IMR-90 (cell line): Measurements from ENCODE around the gene STAM.

Experiments
- FOS ChIP-seq: fragments of 150-350 bp; IDR thresholded peaks from 2 replicates; pipeline ENCODE4 v1.6.1; 2016; ENCODE audit warnings: low read depth, low read length
- MAFK ChIP-seq: IDR thresholded peaks from 2 replicates; pipeline ENCODE4 v1.6.1; 2012; ENCODE audit warnings: low read depth, low read length, improper control_type of control experiment
- MXI1 ChIP-seq: IDR thresholded peaks from 2 replicates; pipeline ENCODE4 v1.6.1; 2012; ENCODE audit warnings: low read depth, mild to moderate bottlenecking, low read length, moderate library complexity, borderline replicate concordance
- POLR2A ChIP-seq: IDR thresholded peaks from 2 replicates; pipeline ENCODE4 v1.6.1; 2012; ENCODE audit warnings: mild to moderate bottlenecking, low read depth, low read length
- RAD21 ChIP-seq: IDR thresholded peaks from 2 replicates; pipeline ENCODE4 v1.6.1; 2012; ENCODE audit warnings: low read length, improper control_type of control experiment
- RCOR1 ChIP-seq: IDR thresholded peaks from 2 replicates; pipeline ENCODE4 v1.6.1; 2012; ENCODE audit warnings: mild to moderate bottlenecking, low read length, improper control_type of control experiment; ENCODE audit not compliant: insufficient replicate concordance
- RFX5 ChIP-seq: IDR thresholded peaks from 2 replicates; pipeline ENCODE4 v1.8.0; 2012; ENCODE audit warnings: low read depth, mild to moderate bottlenecking, low read length, moderate library complexity
- SMC3 ChIP-seq: fragments of 150-350 bp; IDR thresholded peaks from 2 replicates; pipeline ENCODE4 v1.6.1; 2016; ENCODE audit warnings: low read depth, mild to moderate bottlenecking, antibody characterized with exemption, low read length, moderate library complexity
- TF ChIP-seq, protein P1 (sequence below): conservative IDR thresholded peaks from 2 replicates; pipeline ENCODE4 v1.5.1; 2012; ENCODE audit warnings: mild to moderate bottlenecking, low read depth, low read length, improper control_type of control experiment
- TF ChIP-seq, protein P2 (sequence below): fragments of 150-350 bp; IDR thresholded peaks from 2 replicates; pipeline ENCODE4 v1.6.1; 2017; ENCODE audit warnings: mild to moderate bottlenecking, antibody characterized with exemption, low read length, low read depth
- TF ChIP-seq, protein P3 (sequence below): fragments of 150-350 bp; IDR thresholded peaks from 2 replicates; pipeline ENCODE4 v1.6.1; 2016; ENCODE audit warnings: low read depth, mild to moderate bottlenecking, low read length, moderate library complexity, borderline replicate concordance

- TF ChIP-seq RAD21 (no peak), MXI1 (no peak), POLR2A (no peak), MAFK (no peak), RCOR1 (no peak), SMC3 (no peak), RFX5 (no peak), FOS (no peak)
- TF ChIP-seq, protein P1, sequence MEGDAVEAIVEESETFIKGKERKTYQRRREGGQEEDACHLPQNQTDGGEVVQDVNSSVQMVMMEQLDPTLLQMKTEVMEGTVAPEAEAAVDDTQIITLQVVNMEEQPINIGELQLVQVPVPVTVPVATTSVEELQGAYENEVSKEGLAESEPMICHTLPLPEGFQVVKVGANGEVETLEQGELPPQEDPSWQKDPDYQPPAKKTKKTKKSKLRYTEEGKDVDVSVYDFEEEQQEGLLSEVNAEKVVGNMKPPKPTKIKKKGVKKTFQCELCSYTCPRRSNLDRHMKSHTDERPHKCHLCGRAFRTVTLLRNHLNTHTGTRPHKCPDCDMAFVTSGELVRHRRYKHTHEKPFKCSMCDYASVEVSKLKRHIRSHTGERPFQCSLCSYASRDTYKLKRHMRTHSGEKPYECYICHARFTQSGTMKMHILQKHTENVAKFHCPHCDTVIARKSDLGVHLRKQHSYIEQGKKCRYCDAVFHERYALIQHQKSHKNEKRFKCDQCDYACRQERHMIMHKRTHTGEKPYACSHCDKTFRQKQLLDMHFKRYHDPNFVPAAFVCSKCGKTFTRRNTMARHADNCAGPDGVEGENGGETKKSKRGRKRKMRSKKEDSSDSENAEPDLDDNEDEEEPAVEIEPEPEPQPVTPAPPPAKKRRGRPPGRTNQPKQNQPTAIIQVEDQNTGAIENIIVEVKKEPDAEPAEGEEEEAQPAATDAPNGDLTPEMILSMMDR, result no peak
- TF ChIP-seq, protein P2, sequence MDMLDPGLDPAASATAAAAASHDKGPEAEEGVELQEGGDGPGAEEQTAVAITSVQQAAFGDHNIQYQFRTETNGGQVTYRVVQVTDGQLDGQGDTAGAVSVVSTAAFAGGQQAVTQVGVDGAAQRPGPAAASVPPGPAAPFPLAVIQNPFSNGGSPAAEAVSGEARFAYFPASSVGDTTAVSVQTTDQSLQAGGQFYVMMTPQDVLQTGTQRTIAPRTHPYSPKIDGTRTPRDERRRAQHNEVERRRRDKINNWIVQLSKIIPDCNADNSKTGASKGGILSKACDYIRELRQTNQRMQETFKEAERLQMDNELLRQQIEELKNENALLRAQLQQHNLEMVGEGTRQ, result no peak
- TF ChIP-seq, protein P3, sequence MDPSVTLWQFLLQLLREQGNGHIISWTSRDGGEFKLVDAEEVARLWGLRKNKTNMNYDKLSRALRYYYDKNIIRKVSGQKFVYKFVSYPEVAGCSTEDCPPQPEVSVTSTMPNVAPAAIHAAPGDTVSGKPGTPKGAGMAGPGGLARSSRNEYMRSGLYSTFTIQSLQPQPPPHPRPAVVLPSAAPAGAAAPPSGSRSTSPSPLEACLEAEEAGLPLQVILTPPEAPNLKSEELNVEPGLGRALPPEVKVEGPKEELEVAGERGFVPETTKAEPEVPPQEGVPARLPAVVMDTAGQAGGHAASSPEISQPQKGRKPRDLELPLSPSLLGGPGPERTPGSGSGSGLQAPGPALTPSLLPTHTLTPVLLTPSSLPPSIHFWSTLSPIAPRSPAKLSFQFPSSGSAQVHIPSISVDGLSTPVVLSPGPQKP, result no peak
These were observed 11.7 kb downstream of the STAM start for GRCh38 chr10:17655567-17656146.
